ENCODE measurements around the gene LAMB4.

LAMB4 gene

DNA sequence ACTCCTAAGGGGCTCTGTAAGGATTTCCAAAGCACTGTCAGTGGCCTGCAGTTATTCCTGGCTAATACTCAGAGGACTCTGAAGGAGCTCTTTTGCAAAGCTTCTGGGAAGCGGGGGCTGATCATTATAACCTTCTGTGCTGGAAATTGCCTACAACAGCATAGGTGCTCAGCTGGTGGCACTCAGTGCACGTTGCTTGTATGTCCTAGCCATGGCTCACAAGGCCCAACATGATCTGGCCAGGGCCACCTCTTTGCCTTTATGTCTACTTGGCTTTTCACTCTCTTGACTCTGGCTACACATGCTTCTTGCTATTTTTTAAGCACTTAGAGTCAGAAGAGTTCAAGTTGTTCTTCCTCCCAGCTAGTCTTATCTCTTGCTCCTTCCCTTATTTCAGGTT lies 17.5 kb downstream of the LAMB4 start:
- DNase-seq (ENCODE audit: low read depth) = no peak

DNA sequence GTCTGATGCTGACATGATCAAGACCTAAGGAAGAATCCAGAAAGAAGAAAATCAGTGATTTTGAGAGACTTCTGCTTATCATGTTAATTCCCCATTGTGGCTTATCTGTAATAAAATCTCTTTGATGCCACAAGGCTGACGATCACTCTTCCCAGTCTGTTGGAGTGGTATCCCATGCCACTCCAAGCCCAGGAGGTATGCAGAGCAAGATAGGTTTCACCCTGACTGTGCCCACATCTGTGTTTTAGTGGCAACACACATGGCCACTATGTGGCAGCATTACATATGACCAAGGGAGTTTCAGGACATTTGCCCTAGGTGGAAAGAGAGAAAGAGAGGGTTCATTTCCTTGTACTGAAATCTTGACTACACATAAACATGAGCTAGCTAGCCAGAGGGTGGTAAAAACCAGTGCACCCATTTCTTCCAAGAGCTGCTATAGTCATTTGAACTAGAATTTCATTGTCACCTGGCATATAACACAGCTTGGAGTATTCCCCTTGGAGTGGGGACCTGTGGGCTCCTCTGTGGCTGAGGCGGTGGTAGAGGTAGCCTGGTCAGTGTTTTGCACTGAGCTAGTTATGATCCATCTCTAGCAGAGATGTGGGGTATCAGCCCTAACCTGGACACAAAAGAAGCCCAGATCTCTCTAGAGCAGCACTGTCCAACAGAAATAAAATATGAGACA lies 20.8 kb downstream of the LAMB4 start:
- no peak for DNase-seq (ENCODE audit: low read depth)

DNA sequence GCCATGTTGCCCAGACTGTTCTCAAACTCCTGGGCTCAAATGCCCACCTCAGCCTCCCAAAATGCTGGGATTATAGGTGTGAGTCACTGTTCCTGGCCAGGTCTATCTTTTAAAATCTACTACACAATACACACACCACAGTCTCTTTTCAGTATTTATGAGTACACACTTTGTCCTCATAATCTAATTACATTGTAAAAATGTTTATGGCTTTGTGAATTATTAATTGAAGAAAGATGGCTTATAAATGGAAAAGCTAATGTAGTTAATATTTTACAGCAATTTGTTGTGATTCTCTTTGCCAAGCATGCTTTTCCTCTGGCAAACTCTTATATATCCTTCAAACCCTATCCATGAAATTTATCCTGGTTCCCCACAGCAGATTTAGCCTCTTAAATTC lies 22.0 kb downstream of the LAMB4 start:
- DNase-seq (ENCODE audit: low read depth) = no peak

DNA sequence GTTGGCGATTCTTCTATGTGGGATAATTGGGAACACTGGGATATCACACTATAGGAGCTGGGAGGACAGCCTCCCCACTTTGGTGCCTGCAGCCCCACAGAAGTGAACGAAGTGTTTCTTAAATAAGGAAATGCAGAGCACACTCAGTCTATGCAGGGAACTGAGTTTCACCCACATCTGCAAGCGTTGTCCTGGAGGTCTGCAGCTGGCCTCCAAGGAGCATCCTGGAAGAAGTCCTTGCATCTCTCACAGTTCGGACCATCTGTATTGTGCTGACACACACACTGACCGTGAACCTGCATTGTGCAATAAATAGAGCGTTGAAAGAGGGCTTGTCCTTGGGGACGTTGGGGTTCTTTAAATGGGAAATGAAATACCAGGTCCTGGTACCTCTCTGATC lies 25.8 kb downstream of the LAMB4 start:
- no peak for DNase-seq (ENCODE audit: low read depth)

DNA sequence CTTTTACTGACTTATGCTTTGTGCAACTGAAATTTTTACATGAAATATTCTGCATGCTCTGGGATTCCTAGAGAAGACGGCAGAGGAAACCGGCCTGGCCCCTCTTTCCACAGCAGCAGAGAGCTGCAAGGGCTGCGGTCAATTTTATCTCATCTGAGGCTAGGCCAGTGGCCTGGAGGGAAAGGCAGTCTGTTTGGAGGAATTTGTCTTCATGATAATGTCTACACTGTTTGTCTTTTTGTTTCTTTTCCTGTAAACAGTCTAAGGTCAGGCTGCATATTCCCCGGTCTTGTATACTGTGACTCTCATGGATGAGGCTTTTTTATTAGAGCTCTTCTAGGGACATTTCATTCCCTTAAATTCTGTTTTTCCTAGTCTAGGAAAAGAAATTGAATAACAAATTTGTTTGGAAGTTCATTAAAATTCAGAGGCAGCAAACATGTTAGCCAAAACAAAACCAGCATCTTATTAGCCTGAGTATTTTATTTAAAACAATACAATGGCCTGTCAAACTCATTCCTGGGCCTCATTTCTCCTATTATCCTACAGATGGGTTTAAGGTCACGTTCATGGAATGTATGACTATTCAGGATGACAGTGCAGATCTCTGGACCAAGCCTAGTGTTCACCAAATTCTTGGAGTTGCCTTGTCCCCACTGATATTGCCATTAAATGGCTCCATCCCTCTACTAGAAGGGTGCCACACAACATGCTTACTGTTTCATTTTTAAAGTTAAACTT lies 26.4 kb downstream of the LAMB4 start:
- no peak for DNase-seq (ENCODE audit: low read depth)

DNA sequence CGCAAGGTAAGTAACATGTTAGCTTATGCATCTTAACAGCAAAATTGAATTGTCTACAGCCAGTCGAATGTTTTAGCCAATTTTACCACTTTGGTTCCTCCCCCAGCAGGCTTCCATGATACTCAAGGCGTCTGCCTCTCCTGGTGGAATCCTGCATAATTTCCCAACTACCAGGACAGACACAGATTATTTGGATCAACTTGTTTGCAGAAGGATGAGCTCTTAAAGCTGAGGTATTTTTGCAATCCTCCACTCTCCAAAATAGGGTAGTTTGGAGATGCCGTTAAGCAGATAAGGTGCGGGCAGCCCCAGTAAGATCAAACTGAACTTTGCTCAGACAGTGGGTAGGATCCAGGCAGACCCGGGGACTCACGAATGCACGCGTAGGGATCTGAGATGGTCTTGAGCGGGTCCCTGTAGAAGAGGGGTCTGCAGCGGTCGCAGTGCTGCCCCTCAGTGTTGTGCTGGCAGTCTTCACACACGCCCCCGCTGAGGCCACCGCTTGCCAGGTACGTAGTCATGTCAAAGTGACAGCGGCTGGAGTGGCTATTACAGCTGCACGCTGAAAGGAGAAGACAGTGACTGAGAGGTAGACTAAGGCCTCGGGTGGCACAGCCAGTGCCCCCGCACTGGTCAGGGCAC lies 27.4 kb downstream of the LAMB4 start:
- DNase-seq (ENCODE audit: low read depth) = no peak

DNA sequence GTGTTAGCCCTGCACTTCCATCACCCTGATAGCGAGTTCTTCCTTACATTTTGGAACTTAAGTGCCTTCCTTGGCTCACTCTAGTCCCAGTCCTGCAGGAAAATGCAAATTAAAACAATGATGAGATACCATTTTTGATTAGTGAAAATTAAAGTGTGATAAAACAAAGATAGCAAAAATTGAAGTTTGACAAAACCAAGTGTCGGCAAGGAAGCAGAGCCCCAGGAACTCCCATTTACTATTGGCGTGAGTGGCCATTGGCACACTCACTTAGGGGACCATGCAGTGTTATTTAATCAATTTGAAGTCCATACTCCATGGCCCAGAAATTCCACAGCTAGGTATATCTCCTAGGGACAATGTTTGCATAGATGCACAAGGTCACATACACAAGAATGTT lies 28.4 kb downstream of the LAMB4 start:
- DNase-seq (ENCODE audit: low read depth) = no peak

DNA sequence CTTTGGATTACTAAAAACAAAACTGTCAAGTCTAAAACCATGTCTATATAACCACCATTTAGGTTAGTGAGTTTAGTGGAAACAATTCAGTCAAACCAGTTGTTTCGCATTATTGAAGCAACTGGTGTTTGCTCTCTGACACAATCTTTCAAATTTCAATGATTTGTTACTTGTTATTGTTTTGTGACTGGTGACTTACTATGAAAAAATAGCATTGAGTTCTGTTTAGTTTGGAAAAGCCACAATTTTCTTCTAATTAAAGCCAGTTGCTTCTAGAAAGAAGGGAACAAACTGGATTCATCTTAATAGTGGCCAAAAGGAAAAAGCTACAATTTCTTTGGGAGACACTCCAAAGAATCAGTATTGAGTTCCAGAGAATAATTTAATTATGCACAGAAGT lies 30.4 kb downstream of the LAMB4 start:
- DNase-seq (ENCODE audit: low read depth) = no peak

DNA sequence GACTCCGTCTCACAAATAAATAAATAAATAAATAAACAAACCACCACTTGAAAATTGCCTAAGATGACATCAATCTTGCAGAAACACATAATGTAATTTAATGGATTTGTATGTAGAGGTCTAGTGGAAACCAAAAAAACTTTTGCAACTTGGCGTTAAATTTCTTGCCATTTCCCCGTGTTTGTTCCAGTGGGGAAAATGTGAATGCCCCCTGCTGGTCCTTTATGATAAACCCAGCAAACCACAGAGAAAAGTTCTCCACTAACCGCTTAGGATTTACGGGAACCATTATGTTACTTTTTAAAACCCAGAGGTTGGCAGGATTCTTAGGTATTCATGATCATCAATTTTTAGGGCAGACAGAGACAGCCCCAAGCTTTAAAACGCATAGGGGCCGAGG lies 32.5 kb downstream of the LAMB4 start:
- no peak for DNase-seq (ENCODE audit: low read depth)

DNA sequence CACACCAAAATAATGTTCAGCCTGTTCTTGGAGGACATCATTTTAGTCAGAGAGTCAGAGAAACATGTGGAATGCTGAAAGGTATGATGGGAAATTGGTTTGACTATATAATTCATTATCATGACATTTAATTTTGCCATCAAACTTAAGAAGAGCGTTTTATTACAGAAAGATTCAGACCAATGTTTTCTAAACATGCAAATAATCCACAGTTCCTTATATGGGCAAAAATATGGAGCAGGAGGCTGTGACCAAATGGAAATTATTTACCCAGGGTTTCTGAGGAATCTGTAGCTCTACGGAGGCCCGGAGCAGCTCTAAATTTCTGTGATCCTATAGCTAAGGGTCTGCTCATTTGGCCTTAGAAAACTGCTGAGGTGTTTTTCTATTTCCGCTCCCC lies 33.2 kb downstream of the LAMB4 start:
- DNase-seq (ENCODE audit: low read depth) = no peak

DNA sequence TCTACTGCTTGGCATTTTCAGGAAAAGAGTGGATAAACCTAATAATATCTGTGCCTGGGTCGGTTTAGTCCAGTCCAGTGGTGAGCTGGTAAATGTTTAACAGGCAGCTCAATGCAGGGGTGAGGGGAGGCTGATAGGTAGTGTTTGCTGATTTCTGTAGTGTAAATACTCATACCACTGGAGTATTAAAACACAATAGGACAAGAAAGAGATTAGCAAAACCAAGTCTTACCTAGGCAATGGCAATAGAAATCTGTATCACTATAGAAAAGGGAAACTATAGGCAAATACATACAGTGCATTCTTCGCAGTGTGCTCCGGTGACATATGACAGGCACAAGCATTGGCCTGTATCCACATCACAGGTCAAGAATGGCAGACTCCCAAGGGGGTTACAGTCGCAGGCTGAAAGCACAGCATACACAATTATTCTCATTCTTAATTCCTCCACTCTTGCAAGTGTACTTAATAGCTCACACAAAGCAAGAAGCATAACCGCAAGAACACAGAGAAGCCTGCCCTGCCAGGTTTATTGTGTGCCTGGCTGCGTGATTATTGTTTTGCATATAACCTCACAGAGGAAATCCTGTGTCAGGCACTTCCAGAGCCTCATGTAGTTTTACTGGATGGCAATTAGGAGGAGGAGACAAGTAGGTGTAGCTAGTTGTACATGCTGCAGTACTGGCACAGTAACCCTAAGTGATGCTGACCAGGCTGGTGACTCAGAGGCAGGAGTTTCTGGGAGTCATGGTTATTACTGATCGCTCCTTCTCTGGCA lies 35.0 kb downstream of the LAMB4 start:
- DNase-seq (ENCODE audit: low read depth) = no peak

DNA sequence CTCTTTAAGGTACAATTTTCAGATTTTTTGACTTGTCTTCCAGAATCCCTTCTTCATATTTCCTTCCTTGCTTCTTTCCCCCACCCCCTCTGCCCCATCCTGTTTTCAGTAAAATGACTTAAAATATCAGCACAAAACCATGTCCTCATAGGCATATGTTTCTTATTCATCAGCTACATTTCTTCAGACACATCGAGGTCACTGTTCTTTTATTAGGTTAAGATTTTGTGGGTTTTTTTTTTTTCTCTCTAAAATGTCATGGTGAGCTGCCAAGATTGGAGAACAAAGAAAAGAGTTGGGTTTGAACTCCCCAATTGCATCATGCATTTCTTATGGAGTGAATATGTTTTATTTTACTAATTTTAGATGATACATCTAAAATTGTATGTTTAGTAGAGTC lies 35.8 kb downstream of the LAMB4 start:
- DNase-seq (ENCODE audit: low read depth) = no peak

DNA sequence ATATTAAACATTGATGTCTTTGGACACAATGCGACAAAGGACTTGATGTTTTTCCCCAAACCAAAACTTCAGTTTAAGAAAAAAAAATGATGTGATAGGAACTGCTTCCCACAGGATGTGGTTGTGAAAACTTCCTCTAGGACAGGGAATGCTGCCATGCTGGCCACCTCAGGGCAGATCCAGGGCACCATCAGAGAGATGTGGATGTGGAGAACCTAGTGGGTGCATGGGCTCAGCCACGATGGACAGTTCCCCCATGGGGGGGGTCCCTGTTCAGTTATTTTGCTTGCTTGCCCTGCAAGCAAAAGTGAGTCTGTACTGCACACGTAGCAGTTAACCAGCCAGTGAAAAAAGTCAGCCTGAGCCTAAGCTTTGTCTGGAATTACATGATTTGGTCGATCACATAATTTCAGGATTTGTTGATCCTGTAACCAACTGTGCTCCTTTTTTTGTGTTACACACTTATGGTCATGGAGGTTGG lies 36.3 kb downstream of the LAMB4 start:
- no peak for DNase-seq (ENCODE audit: low read depth)

DNA sequence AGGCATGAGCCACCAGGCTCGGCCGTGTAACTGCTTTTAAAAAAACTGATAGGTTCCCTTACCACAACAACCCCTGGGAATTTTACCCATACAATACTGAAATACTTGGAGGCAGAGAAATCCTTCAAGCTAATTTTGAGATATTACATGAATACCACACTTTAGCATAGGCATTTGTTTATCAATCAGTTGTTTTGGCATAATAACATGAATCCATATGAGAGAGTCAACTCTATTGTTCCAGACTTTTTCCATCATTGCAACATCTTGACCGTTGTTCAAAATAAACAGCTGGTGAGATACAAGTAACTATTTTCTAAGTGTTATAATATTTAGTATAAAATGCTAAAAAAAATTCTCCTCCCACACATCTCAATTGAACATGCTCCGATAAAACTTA lies 36.8 kb downstream of the LAMB4 start:
- no peak for DNase-seq (ENCODE audit: low read depth)

DNA sequence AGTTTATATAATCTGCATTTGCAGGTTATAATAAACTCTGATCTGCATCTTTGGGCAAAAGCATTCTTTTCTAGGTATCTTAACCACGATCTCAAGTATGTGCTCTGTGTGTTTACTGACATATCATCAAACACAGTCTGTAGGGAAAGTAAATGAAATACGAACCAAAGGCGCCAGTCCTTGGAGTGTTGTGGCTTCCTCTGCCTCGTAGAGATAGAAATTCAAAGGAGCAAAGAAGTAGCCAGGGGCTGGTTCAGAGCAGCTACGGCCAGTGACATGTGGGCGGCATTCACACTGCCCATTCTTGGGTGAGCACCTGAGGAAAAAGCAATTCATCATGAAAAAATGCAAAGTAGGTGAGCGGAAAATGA lies 38.7 kb downstream of the LAMB4 start:
- DNase-seq (ENCODE audit: low read depth) = no peak

DNA sequence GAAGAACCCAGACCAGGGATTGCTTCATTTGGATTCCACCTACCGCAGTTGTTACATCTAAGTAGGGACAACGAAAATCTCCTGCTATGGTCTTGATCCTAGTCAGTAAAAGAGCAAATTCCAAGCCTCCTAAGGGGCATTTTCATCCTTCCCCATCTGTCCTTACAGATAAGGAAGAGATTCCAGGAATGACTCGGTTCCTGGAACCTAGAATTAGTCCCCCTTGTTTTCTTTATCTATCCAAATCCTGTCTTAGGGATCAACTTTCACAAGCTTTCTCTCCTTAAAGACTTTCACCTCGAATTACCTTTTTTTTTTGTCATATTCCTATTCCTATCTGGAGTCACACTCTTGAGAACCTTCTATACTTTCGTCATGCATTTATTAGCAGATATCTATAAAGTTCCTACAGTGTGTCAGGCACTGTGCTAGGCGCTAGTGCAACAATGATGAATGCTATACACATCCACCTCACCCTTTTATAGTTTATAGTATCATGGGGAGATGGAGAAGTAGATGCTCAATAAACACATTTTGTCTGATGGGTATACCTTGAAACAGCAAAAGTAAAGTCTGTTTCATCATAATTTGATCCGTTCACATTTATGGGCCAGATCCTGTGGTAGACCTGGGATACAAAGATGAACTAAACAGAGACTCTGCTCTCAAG lies 39.2 kb downstream of the LAMB4 start:
- DNase-seq (ENCODE audit: low read depth) = no peak

DNA sequence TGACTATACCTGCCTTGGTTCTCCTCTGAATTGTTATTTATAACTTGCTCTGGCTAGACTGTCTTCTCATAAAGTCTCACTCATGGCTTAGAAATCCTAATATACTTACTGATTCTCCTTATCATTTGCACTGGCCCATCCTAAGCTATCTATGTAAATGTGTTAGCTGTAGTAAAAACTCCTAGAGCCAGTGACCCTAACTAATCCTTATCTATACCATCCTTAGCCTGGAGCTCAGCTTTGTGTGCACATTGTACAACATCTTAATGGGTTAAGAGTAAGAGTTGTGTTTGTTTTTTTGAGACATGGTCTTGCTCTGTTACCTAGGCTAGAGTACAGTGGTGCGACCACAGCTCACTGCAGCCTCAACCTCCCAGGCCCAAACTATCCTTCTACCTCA lies 40.8 kb downstream of the LAMB4 start:
- no peak for DNase-seq (ENCODE audit: low read depth)

DNA sequence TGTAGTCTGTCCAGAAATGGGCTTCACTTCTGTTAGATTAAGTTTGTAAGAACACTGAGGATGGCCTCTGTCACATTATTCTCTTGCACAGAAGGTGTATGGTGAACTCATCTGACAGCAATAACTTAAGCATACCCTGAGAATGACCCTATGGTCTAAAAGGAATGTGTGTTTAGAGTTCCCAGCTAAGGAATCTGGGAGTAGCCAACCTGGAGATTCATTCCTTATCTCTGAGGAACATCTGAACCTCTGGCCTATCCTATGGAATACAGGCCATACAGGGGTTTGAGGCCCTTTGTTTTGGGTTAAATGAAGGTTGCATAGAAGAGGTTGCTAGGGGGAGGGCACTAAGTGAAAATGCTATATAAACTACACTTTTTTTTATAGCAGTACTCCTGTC lies 41.4 kb downstream of the LAMB4 start:
- DNase-seq (ENCODE audit: low read depth) = no peak

DNA sequence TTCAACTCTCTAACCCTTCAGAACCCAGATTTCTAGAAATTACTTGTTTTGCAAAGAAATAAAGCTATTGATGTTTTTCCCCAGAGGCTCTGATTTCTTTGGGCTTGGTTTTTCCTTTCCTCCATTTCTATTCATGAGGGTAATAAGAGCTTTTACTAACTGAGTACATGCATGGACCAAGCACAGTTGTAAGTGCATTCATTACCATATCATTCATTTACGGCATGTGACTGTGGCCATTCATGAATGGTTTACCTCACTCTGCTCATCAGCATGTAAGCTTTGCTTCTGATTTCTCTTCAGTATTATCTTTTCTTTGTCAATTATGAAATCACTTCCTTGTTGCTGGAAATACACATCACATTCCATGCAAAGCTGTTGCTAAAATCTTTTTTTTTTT lies 42.4 kb downstream of the LAMB4 start:
- no peak for DNase-seq (ENCODE audit: low read depth)

DNA sequence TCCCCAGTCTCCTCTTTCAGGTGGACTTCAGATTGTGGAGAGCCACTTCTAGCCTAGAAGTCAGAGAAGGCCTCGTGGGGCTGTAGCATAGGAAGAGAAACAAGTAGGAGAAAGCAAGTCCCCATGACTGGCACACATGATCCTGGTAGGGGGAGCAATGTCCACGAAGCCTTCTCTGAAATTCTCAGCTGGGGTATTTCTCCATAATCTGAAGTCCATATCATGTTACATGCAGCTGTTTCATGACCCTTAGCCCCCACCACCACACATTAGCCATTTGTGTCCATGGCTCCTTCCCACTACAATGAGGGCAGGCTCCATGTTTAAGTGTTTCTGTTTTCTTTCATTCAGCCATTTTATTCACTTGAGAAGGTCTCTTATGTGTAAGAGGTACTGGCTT lies 43.2 kb downstream of the LAMB4 start:
- no peak for DNase-seq (ENCODE audit: low read depth)

DNA sequence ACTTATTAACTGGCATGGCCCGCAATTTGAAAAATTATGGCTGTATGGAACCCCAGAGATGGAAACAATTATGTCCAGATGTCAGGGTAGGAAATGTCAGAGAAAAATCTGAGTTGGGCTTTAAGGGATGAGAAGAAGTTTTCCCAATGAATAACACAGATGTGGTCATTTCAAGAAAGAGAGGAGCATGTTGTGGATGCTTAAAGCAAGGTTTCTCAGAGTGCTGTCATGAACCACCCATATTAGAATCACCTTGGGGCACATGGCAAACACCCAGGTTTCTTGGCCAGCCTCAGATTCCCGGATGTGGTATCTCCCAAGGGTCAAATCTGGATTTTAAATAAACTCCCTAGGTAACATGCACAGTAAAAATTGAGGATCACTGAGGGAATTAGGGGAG lies 43.6 kb downstream of the LAMB4 start:
- DNase-seq (ENCODE audit: low read depth) = no peak

DNA sequence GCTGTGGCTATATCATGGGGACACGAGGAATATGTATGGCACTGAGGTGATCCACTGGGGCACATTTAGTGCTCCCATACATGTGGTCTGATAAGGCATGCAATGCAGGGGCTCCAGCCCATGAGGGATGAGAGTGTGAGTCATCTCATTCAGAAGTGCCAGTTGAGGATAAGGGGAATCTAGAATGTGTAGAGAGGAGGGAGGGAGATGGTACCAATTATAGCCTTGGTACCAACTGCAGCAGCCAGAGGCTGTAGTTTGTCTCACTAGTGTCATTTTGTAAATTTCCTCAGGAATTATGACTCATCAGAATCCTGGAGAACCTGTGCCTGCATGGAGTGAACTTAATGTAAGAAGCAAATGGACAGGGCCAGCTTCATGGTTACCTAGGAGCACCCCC lies 46.2 kb downstream of the LAMB4 start:
- no peak for DNase-seq (ENCODE audit: low read depth)
